ENCODE measurements around the gene C19orf85.

C19orf85 gene

DNA sequence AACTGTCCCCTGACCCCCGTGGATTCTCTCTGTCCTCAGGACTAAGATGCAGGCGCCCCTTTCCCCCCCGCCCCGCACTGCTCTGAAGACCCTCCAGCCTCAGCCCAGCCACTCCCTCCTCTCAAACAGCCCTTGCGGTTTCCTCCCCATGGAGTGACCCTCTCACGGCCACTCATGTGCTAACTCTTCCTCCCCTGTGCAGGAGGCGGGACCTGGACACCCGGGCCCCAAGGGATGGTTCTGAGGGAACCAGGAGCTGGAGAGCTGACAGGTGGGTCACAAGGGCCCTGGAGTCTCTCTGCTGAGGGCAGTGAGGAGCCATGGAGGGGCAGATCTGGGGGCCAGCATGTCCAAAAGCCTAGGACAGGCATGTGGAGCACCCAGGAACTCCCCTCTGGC is 5.0 kb downstream of the C19orf85 start:
- TF ChIP-seq CTCF (IDR thresholded peaks at IDR 0.05; ENCODE audit: low read depth, low read length, missing control alignments): no peak
- Histone ChIP-seq H3K27ac (no peak overlapping the region), H3K27me3 (replicated peaks) (no peaks in the 10 kb centered on the region), H3K36me3 (replicated peaks) (no peaks in the 10 kb centered on the region), H3K4me3 (ENCODE audit: low read depth, low read length) (no peak overlapping the region)
- DNase-seq: no peak
- in situ Hi-C loops (cut with HindIII; ENCODE audit: low pct_ligation_motif_present, low sequenced_read_pairs): no loop called here

GRCh38 chr19:55457683-55458457 is 6.7 kb downstream of the C19orf85 start:
- no peak for DNase-seq
- H3K4me3 ChIP-seq (ENCODE audit: low read depth, low read length): no peak overlapping the region
- no peak for TF ChIP-seq CTCF (IDR thresholded peaks at IDR 0.05; ENCODE audit: low read depth, low read length, missing control alignments)
- in situ Hi-C loops (cut with HindIII; ENCODE audit: low pct_ligation_motif_present, low sequenced_read_pairs): no loop called here
- H3K27me3 ChIP-seq (replicated peaks): no peaks in the 10 kb centered on the region
- H3K36me3 ChIP-seq (replicated peaks): no peaks in the 10 kb centered on the region
- no peak overlapping the region for H3K27ac ChIP-seq

DNA sequence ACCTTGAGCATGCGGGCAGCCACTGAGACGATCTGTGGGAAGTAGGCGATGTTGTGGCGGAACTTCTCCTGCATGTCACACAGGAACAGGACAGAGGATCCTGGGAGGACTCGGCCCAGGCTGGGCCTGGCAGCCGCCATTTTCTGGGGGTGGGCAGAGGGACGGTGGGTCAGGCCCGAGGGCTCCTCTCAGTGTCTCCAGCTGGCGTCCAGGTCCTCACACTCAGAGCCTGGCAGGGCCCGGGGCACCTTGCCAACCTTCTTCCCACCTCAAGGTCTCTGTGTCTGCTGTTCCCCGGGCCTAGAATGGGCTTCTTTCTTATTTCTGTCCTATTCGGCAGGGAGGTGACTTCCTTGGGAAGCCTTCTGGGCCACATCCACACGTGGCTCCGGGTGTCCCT is 8.2 kb downstream of the C19orf85 start:
- DNase-seq: no peak
- Histone ChIP-seq H3K27me3 (replicated peaks) (peaks cover 12% of the 10 kb centered on the region), H3K4me3 (ENCODE audit: low read depth, low read length) (no peak overlapping the region), H3K27ac (no peak overlapping the region), H3K36me3 (replicated peaks) (no peaks in the 10 kb centered on the region)
- no peak for TF ChIP-seq CTCF (IDR thresholded peaks at IDR 0.05; ENCODE audit: low read depth, low read length, missing control alignments)
- in situ Hi-C loops (cut with HindIII; ENCODE audit: low pct_ligation_motif_present, low sequenced_read_pairs): no loop called here

DNA sequence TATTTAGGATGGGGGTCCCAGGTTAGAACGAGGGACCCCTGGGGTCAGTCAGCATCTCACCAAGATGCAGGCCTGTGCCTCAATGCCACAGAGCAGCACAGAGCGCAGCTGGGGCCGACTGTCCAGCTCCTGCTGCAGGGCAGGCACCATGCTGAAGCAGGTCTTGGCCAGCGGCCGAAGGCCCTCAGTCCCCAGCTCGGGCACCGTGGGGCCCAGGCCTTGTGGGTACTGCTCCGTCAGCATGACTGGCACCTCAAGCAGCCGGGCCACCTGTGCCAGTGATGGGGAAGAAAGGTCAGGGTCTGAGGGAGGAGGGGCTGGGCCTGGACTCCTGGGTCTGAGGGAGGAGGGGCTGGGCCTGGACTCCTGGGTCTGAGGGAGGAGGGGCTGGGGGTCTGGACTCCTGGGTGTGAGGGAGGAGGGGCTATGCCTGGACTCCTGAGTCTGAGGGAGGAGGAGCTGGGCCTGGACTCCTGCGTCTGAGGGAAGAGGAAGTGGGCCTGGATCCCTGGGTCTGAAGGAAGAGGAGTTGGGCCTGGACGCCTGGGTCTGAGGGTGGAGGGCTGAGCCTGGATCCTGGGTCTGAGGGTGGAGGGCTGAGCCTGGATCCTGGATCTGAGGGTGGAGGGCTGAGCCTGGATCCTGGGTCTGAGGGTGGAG is 8.8 kb downstream of the C19orf85 start:
- Histone ChIP-seq H3K27ac (no peak overlapping the region), H3K4me3 (ENCODE audit: low read depth, low read length) (no peak overlapping the region), H3K27me3 (replicated peaks) (peaks cover 14% of the 10 kb centered on the region), H3K36me3 (replicated peaks) (no peaks in the 10 kb centered on the region)
- no peak for DNase-seq
- in situ Hi-C loops (cut with HindIII; ENCODE audit: low pct_ligation_motif_present, low sequenced_read_pairs): no loop called here
- TF ChIP-seq CTCF (IDR thresholded peaks at IDR 0.05; ENCODE audit: low read depth, low read length, missing control alignments): no peak

GRCh38 chr19:55454787-55455243 is 9.7 kb downstream of the C19orf85 start:
- in situ Hi-C loops (cut with HindIII; ENCODE audit: low pct_ligation_motif_present, low sequenced_read_pairs): no loop called here
- peak; percentile 90 for TF ChIP-seq CTCF (IDR thresholded peaks at IDR 0.05; ENCODE audit: low read depth, low read length, missing control alignments)

More at GRCh38 chr19:55454787-55455243, 9.7 kb downstream of the C19orf85 start:
- H3K36me3 ChIP-seq (replicated peaks): no peaks in the 10 kb centered on the region
- no peak overlapping the region for H3K4me3 ChIP-seq (ENCODE audit: low read depth, low read length)
- no peak for DNase-seq
- H3K27me3 ChIP-seq (replicated peaks): peaks cover 14% of the 10 kb centered on the region
- no peak overlapping the region for H3K27ac ChIP-seq
